Erythroblast (primary cell): ENCODE data around the gene PRM2.

ENCODE experiments used
- GATA1 ChIP-seq: IDR thresholded peaks from 2 replicates; pipeline ENCODE4 v1.6.1; 2011; ENCODE audit warnings: low read depth, mild to moderate bottlenecking, control low read depth, low read length, moderate library complexity
- POLR2A ChIP-seq: IDR thresholded peaks from 2 replicates; pipeline ENCODE4 v1.6.1; 2011; ENCODE audit warnings: mild to moderate bottlenecking, low read length

GRCh38 chr16:11225677-11226549 is 50.4 kb downstream of the PRM2 start:
- TF ChIP-seq POLR2A = no peak
- TF ChIP-seq GATA1 = no peak
